Mammary epithelial cell (primary cell): ENCODE data around the gene DACT2.

Source experiments
- EZH2 ChIP-seq: IDR thresholded peaks from 2 replicates; pipeline ENCODE4 v1.6.1; 2012; ENCODE audit warnings: low read length, inconsistent platforms, borderline replicate concordance
- TF ChIP-seq, protein P1 (sequence below), 2 donors: IDR thresholded peaks in 1 of 2; conservative IDR thresholded peaks in 1 of 2; 2 replicates each; pipeline ENCODE4 v1.5.1; 2011 to 2012; ENCODE audit warnings: inconsistent platforms in 2 of 2, low read length in 2 of 2, mild to moderate bottlenecking in 2 of 2, control low read depth in 1 of 2, low read depth in 1 of 2; ENCODE audit not compliant: insufficient read depth in 1 of 2; ENCODE audit errors: extremely low read depth in 1 of 2

DNA sequence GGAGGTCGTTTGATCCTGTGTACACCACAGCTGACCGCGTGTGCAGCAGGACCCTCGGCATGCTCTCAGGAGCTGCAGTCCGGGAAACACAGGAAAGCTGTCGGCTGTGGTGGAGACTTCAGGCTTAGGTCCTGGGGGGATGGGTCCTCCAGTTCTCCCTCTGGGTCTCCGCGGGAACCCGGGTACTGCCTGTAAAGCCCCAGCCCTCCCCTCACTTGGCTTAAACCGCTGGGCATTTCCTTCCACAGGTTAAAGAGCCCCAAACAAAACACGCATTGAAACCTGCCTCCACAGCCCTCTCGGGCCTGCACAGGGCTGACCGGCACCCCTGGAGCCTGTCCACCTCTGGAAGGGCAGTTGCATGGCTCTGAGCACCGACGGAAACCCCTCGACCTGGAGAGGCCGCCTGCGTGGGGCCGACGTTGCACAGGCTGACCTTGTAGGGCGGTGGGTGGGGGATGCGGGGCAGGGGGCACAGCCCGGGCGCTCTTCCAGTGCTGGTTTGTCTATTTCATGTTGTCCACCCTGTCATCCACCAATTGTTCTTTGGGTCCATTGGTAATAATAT, 59.1 kb downstream of the DACT2 start:
- no peak for TF ChIP-seq EZH2
- TF ChIP-seq, protein P1, sequence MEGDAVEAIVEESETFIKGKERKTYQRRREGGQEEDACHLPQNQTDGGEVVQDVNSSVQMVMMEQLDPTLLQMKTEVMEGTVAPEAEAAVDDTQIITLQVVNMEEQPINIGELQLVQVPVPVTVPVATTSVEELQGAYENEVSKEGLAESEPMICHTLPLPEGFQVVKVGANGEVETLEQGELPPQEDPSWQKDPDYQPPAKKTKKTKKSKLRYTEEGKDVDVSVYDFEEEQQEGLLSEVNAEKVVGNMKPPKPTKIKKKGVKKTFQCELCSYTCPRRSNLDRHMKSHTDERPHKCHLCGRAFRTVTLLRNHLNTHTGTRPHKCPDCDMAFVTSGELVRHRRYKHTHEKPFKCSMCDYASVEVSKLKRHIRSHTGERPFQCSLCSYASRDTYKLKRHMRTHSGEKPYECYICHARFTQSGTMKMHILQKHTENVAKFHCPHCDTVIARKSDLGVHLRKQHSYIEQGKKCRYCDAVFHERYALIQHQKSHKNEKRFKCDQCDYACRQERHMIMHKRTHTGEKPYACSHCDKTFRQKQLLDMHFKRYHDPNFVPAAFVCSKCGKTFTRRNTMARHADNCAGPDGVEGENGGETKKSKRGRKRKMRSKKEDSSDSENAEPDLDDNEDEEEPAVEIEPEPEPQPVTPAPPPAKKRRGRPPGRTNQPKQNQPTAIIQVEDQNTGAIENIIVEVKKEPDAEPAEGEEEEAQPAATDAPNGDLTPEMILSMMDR (conservative IDR thresholded peaks at IDR 0.05 in 1 of 2, IDR thresholded peaks at IDR 0.05 in 1 of 2; ENCODE audit: extremely low read depth in 1 of 2, insufficient read depth in 1 of 2, low read depth in 1 of 2, low read length in 2 of 2): no peak
